H1 (cell line): ENCODE data around the gene POLR3GL. TPM values are rescaled to one million over a fixed set of nuclear protein-coding genes. Genes with fewer than 3 reads are reported as not detected.

Experiments used
- CTCF ChIA-PET: fragments of 300-600 bp; sonication (Branson Sonifier 250); formaldehyde crosslinking; loops from one replicate; lab custom pipeline; 2021; ENCODE audit not compliant: partially characterized antibody; lab: Charles Lee
- POLR2A ChIA-PET: fragments of 300-600 bp; sonication (Branson Sonifier 250); formaldehyde crosslinking; loops from one replicate; lab custom pipeline; 2021; ENCODE audit warnings: inconsistent platforms; ENCODE audit not compliant: partially characterized antibody; lab: Charles Lee
- DNase-seq, 2 experiments: peaks; one replicate each; pipeline versions ENCODE4 v3.0.0 to v3.0.0-alpha.2; 2010 to 2022; ENCODE audit warnings: low spot score in 2 of 2, low read depth in 1 of 2, mixed read lengths in 1 of 2
- FAIRE-seq: peaks from 2 replicates; lab custom pipeline; 2011; peaks lifted over from hg19 to GRCh38; lab: Jason Lieb, UNC
- H2AFZ ChIP-seq: 2 replicates; pipeline ENCODE4 v1.8.1; 2012; ENCODE audit warnings: low read length, inconsistent platforms
- H2AK5ac ChIP-seq: 2 replicates; pipeline ENCODE4 v1.6.1; 2013; ENCODE audit warnings: low read depth, low read length
- H2BK120ac ChIP-seq: replicated peaks from 2 replicates; pipeline ENCODE3; 2013; ENCODE audit warnings: low read depth, low read length, inconsistent platforms
- H2BK12ac ChIP-seq: 2 replicates; pipeline ENCODE4 v1.6.1; 2013; ENCODE audit warnings: low read depth, low read length
- H2BK15ac ChIP-seq: 2 replicates; pipeline ENCODE4 v1.6.1; 2013; ENCODE audit warnings: low read length
- H2BK20ac ChIP-seq: 2 replicates; pipeline ENCODE4 v1.6.1; 2013; ENCODE audit warnings: low read length
- H2BK5ac ChIP-seq: 2 replicates; pipeline ENCODE4 v1.6.1; 2013; ENCODE audit warnings: low read depth, low read length
- H3K14ac ChIP-seq: 2 replicates; pipeline ENCODE4 v1.6.1; 2013; ENCODE audit warnings: inconsistent platforms; ENCODE audit not compliant: insufficient read length
- H3K18ac ChIP-seq: 2 replicates; pipeline ENCODE4 v1.6.1; 2013; ENCODE audit warnings: low read length; ENCODE audit errors: extremely low read depth
- H3K23ac ChIP-seq: 2 replicates; pipeline ENCODE4 v1.6.1; 2013; ENCODE audit warnings: inconsistent platforms; ENCODE audit not compliant: insufficient read length
- H3K23me2 ChIP-seq: 2 replicates; pipeline ENCODE4 v1.6.1; 2013; ENCODE audit warnings: low read depth, low read length
- H3K27ac ChIP-seq: 2 replicates; pipeline ENCODE4 v1.6.1; 2011; ENCODE audit warnings: low read depth, low read length, inconsistent platforms
- H3K27me3 ChIP-seq, 4 experiments: replicated peaks in 1 of 4; 1 replicate in 1 of 4; 2 replicates in 3 of 4; pipeline versions ENCODE4 v1.6.1 to v1.8.1; 2011 to 2013; ENCODE audit warnings: low read length in 3 of 4, mild to moderate bottlenecking in 3 of 4, inconsistent platforms in 2 of 4, mixed read lengths in 2 of 4, moderate library complexity in 1 of 4; ENCODE audit not compliant: control insufficient read depth in 3 of 4, insufficient read depth in 3 of 4; ENCODE audit errors: extremely low read depth in 1 of 4
- H3K36me3 ChIP-seq, 4 experiments: 2 replicates each; pipeline versions ENCODE4 v1.6.1 to v1.8.1; 2011 to 2013; ENCODE audit warnings: mild to moderate bottlenecking in 4 of 4, low read length in 3 of 4, moderate library complexity in 2 of 4, control low read depth in 1 of 4, inconsistent platforms in 1 of 4; ENCODE audit not compliant: insufficient read depth in 4 of 4, control insufficient read depth in 2 of 4
- H3K4ac ChIP-seq: replicated peaks from 2 replicates; pipeline ENCODE3; 2013; ENCODE audit warnings: low read length, low read depth, mixed read lengths, inconsistent platforms; ENCODE audit not compliant: insufficient read length
- H3K4me1 ChIP-seq, 4 experiments: replicated peaks in 1 of 4; 1 replicate in 1 of 4; 2 replicates in 3 of 4; pipeline versions ENCODE4 v1.6.1 to v1.8.1; 2011 to 2013; ENCODE audit warnings: low read length in 3 of 4, inconsistent platforms in 2 of 4, mixed read lengths in 1 of 4; ENCODE audit not compliant: insufficient read depth in 4 of 4, control insufficient read depth in 3 of 4
- H3K4me2 ChIP-seq, 2 experiments: 2 replicates each; pipeline versions ENCODE4 v1.6.1 to v1.8.1; 2011 to 2013; ENCODE audit warnings: low read depth in 2 of 2, low read length in 2 of 2, control low read depth in 1 of 2, inconsistent platforms in 1 of 2, mild to moderate bottlenecking in 1 of 2; ENCODE audit not compliant: insufficient read depth in 1 of 2
- H3K4me3 ChIP-seq, 4 experiments: fragments of 200-600, 300-600 bp in 1 of 4; sonication (generic), shearing (Covaris generic), sonication (Bioruptor Twin) in 1 of 4; 2 replicates each; pipeline versions ENCODE4 v1.5.1 to v1.8.1; 2011 to 2016; ENCODE audit warnings: low read length in 4 of 4, low read depth in 3 of 4, control low read depth in 2 of 4, inconsistent platforms in 2 of 4, mild to moderate bottlenecking in 2 of 4, mixed read lengths in 1 of 4, moderate library complexity in 1 of 4; ENCODE audit not compliant: insufficient read depth in 2 of 4; ENCODE audit errors: extremely low read depth in 1 of 4
- H3K56ac ChIP-seq: replicated peaks from 2 replicates; pipeline ENCODE3; 2013; ENCODE audit warnings: low read depth, mild to moderate bottlenecking, mixed read lengths, low read length, inconsistent platforms; ENCODE audit not compliant: insufficient read length
- H3K79me1 ChIP-seq: 2 replicates; pipeline ENCODE4 v1.6.1; 2013; ENCODE audit warnings: low read depth, low read length, control low read depth
- H3K79me2 ChIP-seq, 2 experiments: 2 replicates each; pipeline versions ENCODE4 v1.6.1 to v1.8.1; 2012 to 2013; ENCODE audit warnings: low read length in 2 of 2, mild to moderate bottlenecking in 2 of 2, inconsistent platforms in 1 of 2; ENCODE audit not compliant: insufficient read depth in 2 of 2, control insufficient read depth in 1 of 2
- H3K9ac ChIP-seq, 4 experiments: replicated peaks in 1 of 4; 1 replicate in 1 of 4; 2 replicates in 3 of 4; pipeline versions ENCODE4 v1.6.1 to v1.8.1; 2011 to 2013; ENCODE audit warnings: low read depth in 3 of 4, low read length in 3 of 4, control low read depth in 2 of 4, mild to moderate bottlenecking in 2 of 4, moderate library complexity in 2 of 4, inconsistent platforms in 1 of 4; ENCODE audit errors: extremely low read depth in 1 of 4
- H3K9me3 ChIP-seq, 2 experiments: 2 replicates each; pipeline versions ENCODE4 v1.6.1 to v1.8.1; 2012 to 2013; ENCODE audit warnings: mild to moderate bottlenecking in 2 of 2, moderate library complexity in 2 of 2, control low read depth in 1 of 2, inconsistent platforms in 1 of 2, low read depth in 1 of 2, low read length in 1 of 2, mixed read lengths in 1 of 2; ENCODE audit not compliant: insufficient read depth in 2 of 2
- H4K20me1 ChIP-seq, 2 experiments: replicated peaks in 1 of 2; 2 replicates each; pipeline versions ENCODE3 to v1.8.1; 2011 to 2013; ENCODE audit warnings: inconsistent platforms in 2 of 2, low read length in 2 of 2, mild to moderate bottlenecking in 1 of 2; ENCODE audit not compliant: insufficient read depth in 2 of 2, control insufficient read depth in 1 of 2
- H4K5ac ChIP-seq: 2 replicates; pipeline ENCODE4 v1.6.1; 2013; ENCODE audit warnings: low read length, low read depth, mixed read lengths, inconsistent platforms; ENCODE audit not compliant: insufficient read length
- H4K8ac ChIP-seq: 2 replicates; pipeline ENCODE4 v1.8.0; 2013; ENCODE audit warnings: mild to moderate bottlenecking, moderate library complexity, low read length, inconsistent platforms; ENCODE audit not compliant: insufficient read depth; ENCODE audit errors: extremely low read depth
- H4K91ac ChIP-seq: replicated peaks from 2 replicates; pipeline ENCODE3; 2013; ENCODE audit warnings: low read length, mixed read lengths, inconsistent platforms; ENCODE audit not compliant: insufficient read length
- CTBP2 ChIP-seq: IDR thresholded peaks from 2 replicates; pipeline ENCODE4 v1.7.0; 2011; ENCODE audit warnings: borderline replicate concordance, mild to moderate bottlenecking, moderate library complexity, mixed read lengths, low read length; ENCODE audit not compliant: insufficient read depth, insufficient read length
- WGBS, 2 experiments: shearing (Covaris generic) in 1 of 2; methylation state at CpG; one replicate each; pipeline versions ENCODE4 v1.1.6 to v1.1.7; 2013 to 2015; ENCODE audit warnings: low lambda C conversion rate in 2 of 2, mixed read lengths in 2 of 2, inconsistent platforms in 1 of 2, low coverage in 1 of 2, missing lambda C conversion rate in 1 of 2; ENCODE audit not compliant: insufficient replicate concordance in 2 of 2, insufficient coverage in 1 of 2, insufficient read length in 1 of 2; ENCODE audit errors: extremely low coverage in 1 of 2, missing lambda C conversion rate in 1 of 2; 5-methylcytosine and 5-hydroxymethylcytosine counted together
- polyA plus RNA-seq, 7 experiments: library from polyadenylated mRNA; depleted of rRNA in 3 of 7; stranded (reverse) in 5 of 7; unstranded in 2 of 7; fragments of >200 nt in 5 of 7; fragments of 200-250 nt in 2 of 7; gene quantifications; 1 replicate in 5 of 7; 2 replicates in 1 of 7; 4 replicates in 1 of 7; pipeline versions ENCODE4 v1.2.1 to v1.2.3, GENCODE V29; 2011 to 2013; ENCODE audit warnings: missing spikeins in 2 of 7, mixed read lengths in 2 of 7
- total RNA-seq: library from RNA; stranded (reverse); fragmentation: NEBNext Ultra II Directional; extraction: Animal tissue kit (Norgen Biotek cat#: 25700); gene quantifications from 2 replicates; pipeline ENCODE4 v1.2.1, GENCODE V29; 2021

POLR3GL gene
- total and polyA plus RNA-seq, 2 of the 8 experiments (the other 6 are each of a cell fraction or from before 2014, with no cell fraction given): 3.1 to 3.9 TPM

- no peak overlapping the region for H3K4me2 ChIP-seq
- no peak overlapping the region for H2BK20ac ChIP-seq
- TF ChIP-seq CTBP2: no peak
- H3K36me3 ChIP-seq: no peaks in the 10 kb centered on the region
- H3K9me3 ChIP-seq: no peaks in the 10 kb centered on the region
- no peak overlapping the region for H3K14ac ChIP-seq
- H2AFZ ChIP-seq: no peak overlapping the region
- FAIRE-seq (no peak), DNase-seq (no peak)
- ChIA-PET POLR2A (interaction anchor here (1.0 to 1.2 kb wide), 2 partner anchors 15 to 18 kb away, joined by 3 read pairs; no protein-coding TSS in a partner anchor), CTCF (interaction anchor here (2.0 to 8.7 kb wide), 4 partner anchors 17 to 83 kb away, joined by 6 to 152 read pairs (median 46); partner anchors contain the start of gene LIX1L)
- peaks cover 3% of the 10 kb centered on the region; the same call in 1 of the 2 replicates for H3K23me2 ChIP-seq
- no peak overlapping the region for H3K27ac ChIP-seq
- H3K4me1 ChIP-seq: peaks cover 4 to 18% (median 13%) of the 10 kb centered on the region in 4 experiments; a peak in 5 of 7 replicates
- no peak overlapping the region for H4K8ac ChIP-seq
- no peak overlapping the region for H4K91ac ChIP-seq
- H3K18ac ChIP-seq: no peak overlapping the region
- H3K4me3 ChIP-seq: no peak overlapping the region
- H2AK5ac ChIP-seq: no peak overlapping the region
- no peak overlapping the region for H4K5ac ChIP-seq
- H3K4ac ChIP-seq: no peak overlapping the region
- no peaks in the 10 kb centered on the region for H3K79me1 ChIP-seq
- no peaks in the 10 kb centered on the region for H4K20me1 ChIP-seq
- no peak overlapping the region for H3K56ac ChIP-seq
- 86% methylated on average over 4 of the region's 4 CpGs; no CpG with 5 or more reads in 1 of the 2 experiments for WGBS, 2 experiments
- H2BK120ac ChIP-seq: no peak overlapping the region
- no peak overlapping the region for H3K9ac ChIP-seq
- no peak overlapping the region for H2BK5ac ChIP-seq
- H2BK12ac ChIP-seq: no peak overlapping the region
- no peak overlapping the region for H2BK15ac ChIP-seq
- H3K23ac ChIP-seq: no peak overlapping the region
- H3K79me2 ChIP-seq: no peaks in the 10 kb centered on the region
- no peaks in the 10 kb centered on the region for H3K27me3 ChIP-seq
These were observed 10.7 kb downstream of the POLR3GL start for GRCh38 chr1:145975216-145975615.
